ENCODE results near the gene PYY. TPM values are rescaled to one million over a fixed set of nuclear protein-coding genes. Genes with fewer than 3 reads are reported as not detected.
A peak's percentile ranks its signal among the peaks of the same experiment; 100 is the strongest.

Gene PYY
- total and polyA plus RNA-seq, 11 donors: not detected

DNA sequence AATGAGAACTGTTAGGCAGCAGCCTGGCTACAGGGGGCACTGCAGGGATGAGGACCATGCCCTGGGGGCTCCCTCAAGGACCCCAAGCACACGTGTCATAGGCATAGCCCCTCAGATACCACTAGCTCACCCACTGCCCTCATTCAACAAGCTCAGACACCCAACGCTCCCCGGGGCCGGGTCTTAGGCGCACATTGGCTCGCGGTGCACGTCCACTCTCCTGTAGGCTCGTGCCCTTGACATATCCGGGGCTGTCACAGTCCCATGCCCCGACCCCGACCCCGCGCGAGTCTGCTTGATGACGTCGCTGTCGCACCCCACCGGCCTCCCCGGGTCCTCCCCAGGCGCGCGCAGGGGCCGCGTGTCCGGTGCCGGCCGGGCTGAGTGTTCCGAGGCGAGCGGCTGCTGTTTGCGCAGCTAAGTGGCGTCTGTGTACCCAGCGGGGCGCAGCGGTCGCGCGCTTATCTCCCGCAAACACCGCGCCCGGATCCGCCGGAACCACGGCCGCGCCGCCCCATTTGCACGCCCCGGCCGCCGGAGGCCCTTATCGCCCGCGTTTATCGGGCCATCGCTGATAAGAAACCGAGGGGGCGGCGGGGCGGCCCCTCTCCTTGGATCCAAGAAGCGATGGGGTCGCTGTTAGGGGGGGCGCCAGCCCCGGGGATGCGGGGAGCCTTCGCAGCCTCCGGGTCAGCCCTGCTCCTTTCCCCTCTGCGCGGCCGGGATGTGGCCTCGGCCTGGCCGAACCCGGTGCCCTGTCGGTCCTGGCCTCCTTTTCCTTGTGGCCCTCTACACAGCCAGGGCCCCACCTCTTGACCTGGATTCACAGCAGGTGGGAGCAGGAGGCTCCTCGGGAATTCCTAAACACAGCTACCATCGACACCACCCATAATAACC, 30.0 kb upstream of the PYY start:
- Histone ChIP-seq H3K27me3 (peaks cover 0 to 63% (median 9%) of the 10 kb centered on the region in 9 donors), H3K4me3 (peak overlapping the region; percentile 20 to 62 (median 48)), H3K36me3 (no peaks in the 10 kb centered on the region), H3K4me1 (peaks cover 0 to 23% (median 8%) of the 10 kb centered on the region in 12 donors), H3K27ac (peak overlapping the region in 2 of 12 donors; percentile 3 to 5), H3K9me3 (no peaks in the 10 kb centered on the region)
- TF ChIP-seq, protein P1, sequence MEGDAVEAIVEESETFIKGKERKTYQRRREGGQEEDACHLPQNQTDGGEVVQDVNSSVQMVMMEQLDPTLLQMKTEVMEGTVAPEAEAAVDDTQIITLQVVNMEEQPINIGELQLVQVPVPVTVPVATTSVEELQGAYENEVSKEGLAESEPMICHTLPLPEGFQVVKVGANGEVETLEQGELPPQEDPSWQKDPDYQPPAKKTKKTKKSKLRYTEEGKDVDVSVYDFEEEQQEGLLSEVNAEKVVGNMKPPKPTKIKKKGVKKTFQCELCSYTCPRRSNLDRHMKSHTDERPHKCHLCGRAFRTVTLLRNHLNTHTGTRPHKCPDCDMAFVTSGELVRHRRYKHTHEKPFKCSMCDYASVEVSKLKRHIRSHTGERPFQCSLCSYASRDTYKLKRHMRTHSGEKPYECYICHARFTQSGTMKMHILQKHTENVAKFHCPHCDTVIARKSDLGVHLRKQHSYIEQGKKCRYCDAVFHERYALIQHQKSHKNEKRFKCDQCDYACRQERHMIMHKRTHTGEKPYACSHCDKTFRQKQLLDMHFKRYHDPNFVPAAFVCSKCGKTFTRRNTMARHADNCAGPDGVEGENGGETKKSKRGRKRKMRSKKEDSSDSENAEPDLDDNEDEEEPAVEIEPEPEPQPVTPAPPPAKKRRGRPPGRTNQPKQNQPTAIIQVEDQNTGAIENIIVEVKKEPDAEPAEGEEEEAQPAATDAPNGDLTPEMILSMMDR (IDR thresholded peaks at IDR 0.05): peak in 5 of 12 donors; percentile 13 to 30 (median 27)
- TF ChIP-seq POLR2A (IDR thresholded peaks at IDR 0.05): no peak
- DNase-seq: peak in 4 of 5 donors; percentile 21 to 63 (median 30)
- intact Hi-C loops (cut with DNase I): no loop called here
- peak in 3 of 4 donors; percentile 41 to 69 (median 53) for ATAC-seq
- 3 to 11% (median 7%) methylated on average over 38 to 78 of the region's 78 CpGs for WGBS, 4 donors

DNA sequence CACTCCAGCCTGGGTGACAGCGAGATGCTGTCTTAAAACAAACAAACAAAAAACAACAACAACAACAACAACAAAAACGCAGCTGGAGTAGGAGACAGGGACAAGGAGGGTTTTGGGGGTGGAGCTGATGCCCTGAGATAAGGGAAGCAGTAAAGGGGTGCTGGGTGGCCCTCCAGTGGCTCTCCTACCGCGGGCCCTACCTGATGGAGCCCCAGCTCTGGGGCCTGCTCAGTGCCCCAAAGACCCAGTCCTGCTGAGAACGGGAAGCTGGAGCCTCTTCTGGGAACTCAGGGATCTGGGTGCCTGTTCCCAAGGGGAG, 29.4 kb upstream of the PYY start:
- peaks cover 0 to 23% (median 8%) of the 10 kb centered on the region in 12 donors for H3K4me1 ChIP-seq
- peak overlapping the region in 4 of 12 donors; percentile 20 to 59 (median 55) for H3K4me3 ChIP-seq
- no peak overlapping the region for H3K27ac ChIP-seq
- peaks cover 0 to 63% (median 9%) of the 10 kb centered on the region in 9 donors for H3K27me3 ChIP-seq
- ATAC-seq: no peak
- no peaks in the 10 kb centered on the region for H3K36me3 ChIP-seq
- TF ChIP-seq, protein P1 (IDR thresholded peaks at IDR 0.05): no peak
- TF ChIP-seq POLR2A (IDR thresholded peaks at IDR 0.05): no peak
- no peaks in the 10 kb centered on the region for H3K9me3 ChIP-seq
- WGBS, 4 donors: 23 to 39% (median 36%) methylated on average over 5 of the region's 5 CpGs
- DNase-seq: no peak
- intact Hi-C loops (cut with DNase I): no loop called here

GRCh38 chr17:43982171-43982570, 28.4 kb upstream of the PYY start:
- no peak overlapping the region for H3K27ac ChIP-seq
- intact Hi-C loops (cut with DNase I): no loop called here

DNA sequence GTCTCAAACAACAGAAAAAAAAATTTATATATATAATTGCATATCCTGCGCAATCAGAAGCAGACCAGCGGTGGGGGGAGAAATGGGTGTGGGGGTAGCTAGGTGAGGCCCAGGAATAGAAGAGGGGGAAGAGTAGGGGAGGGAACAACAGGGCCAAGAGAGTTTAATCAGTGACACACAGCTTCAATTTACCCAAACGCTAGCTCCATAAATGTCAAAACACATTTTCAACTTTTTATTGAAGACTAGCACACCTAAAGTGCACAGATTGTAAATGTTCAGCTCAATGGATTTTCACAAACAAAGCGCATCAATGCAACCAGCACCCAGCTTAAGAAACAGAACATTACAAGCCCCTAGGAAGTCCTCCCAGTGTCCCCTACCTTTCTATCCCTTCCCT, 25.9 kb upstream of the PYY start:
- ATAC-seq (no peak), DNase-seq (no peak)
- intact Hi-C loops (cut with DNase I): no loop called here
- no peak overlapping the region for H3K4me3 ChIP-seq
- TF ChIP-seq, protein P1 (IDR thresholded peaks at IDR 0.05): no peak
- TF ChIP-seq POLR2A (IDR thresholded peaks at IDR 0.05): no peak
- H3K4me1 ChIP-seq: peaks cover 0 to 14% (median 6%) of the 10 kb centered on the region in 12 donors
- H3K27ac ChIP-seq: no peak overlapping the region
- no peaks in the 10 kb centered on the region for H3K9me3 ChIP-seq
- 85 to 93% (median 87%) methylated on average over 4 of the region's 4 CpGs for WGBS, 4 donors
- no peaks in the 10 kb centered on the region for H3K36me3 ChIP-seq
- H3K27me3 ChIP-seq: peaks cover 0 to 58% (median 9%) of the 10 kb centered on the region in 9 donors

More at GRCh38 chr17:43982171-43982570, 28.4 kb upstream of the PYY start:
- peaks cover 0 to 60% (median 9%) of the 10 kb centered on the region in 9 donors for H3K27me3 ChIP-seq
- no peak overlapping the region for H3K4me3 ChIP-seq
- ATAC-seq (no peak), DNase-seq (no peak)
- H3K4me1 ChIP-seq: peaks cover 0 to 19% (median 8%) of the 10 kb centered on the region in 12 donors
- WGBS, 4 donors: 81 to 95% (median 88%) methylated on average over 2 of the region's 2 CpGs
- no peaks in the 10 kb centered on the region for H3K9me3 ChIP-seq
- TF ChIP-seq POLR2A (IDR thresholded peaks at IDR 0.05): no peak
- TF ChIP-seq, protein P1 (IDR thresholded peaks at IDR 0.05): no peak
- H3K36me3 ChIP-seq: no peaks in the 10 kb centered on the region

Measured in heart left ventricle (tissue), 16 donors.